SK-N-SH (cell line): ENCODE measurements around the gene ITPA.

ENCODE experiments used
- CTCF ChIP-seq: fragments of 200-600 bp; sonication (generic); IDR thresholded peaks from 2 replicates; pipeline ENCODE4 v1.6.1; 2017; ENCODE audit warnings: antibody characterized with exemption, mild to moderate bottlenecking, moderate library complexity
- JUND ChIP-seq: IDR thresholded peaks from 2 replicates; pipeline ENCODE4 v1.4.0; 2012
- MXI1 ChIP-seq: IDR thresholded peaks from 2 replicates; pipeline ENCODE4 v1.6.1; 2012; ENCODE audit warnings: mild to moderate bottlenecking, low read depth, low read length, improper control_type of control experiment
- RAD21 ChIP-seq: IDR thresholded peaks from 2 replicates; pipeline ENCODE4 v1.6.1; 2012; ENCODE audit warnings: mild to moderate bottlenecking, low read length
- REST ChIP-seq: IDR thresholded peaks from 2 replicates; pipeline ENCODE4 v1.6.1; 2012; ENCODE audit warnings: mild to moderate bottlenecking, low read depth, low read length, moderate library complexity
- SMC3 ChIP-seq: IDR thresholded peaks from 2 replicates; pipeline ENCODE4 v1.6.1; 2012; ENCODE audit warnings: low read depth, low read length, improper control_type of control experiment
- TCF12 ChIP-seq: IDR thresholded peaks from 2 replicates; pipeline ENCODE4 v1.4.0; 2012
- USF2 ChIP-seq: fragments of 150-350 bp; IDR thresholded peaks from 2 replicates; pipeline ENCODE4 v1.6.1; 2017; ENCODE audit warnings: antibody characterized with exemption, low read length, low read depth, borderline replicate concordance

GRCh38 chr20:3173610-3174441, 35.5 kb upstream of the ITPA start:
- no peak for TF ChIP-seq TCF12
- no peak; the same call in 1 of the 2 replicates for TF ChIP-seq CTCF
- no peak for TF ChIP-seq SMC3
- TF ChIP-seq USF2, result no peak
- TF ChIP-seq JUND, result no peak
- no peak for TF ChIP-seq RAD21
- no peak for TF ChIP-seq MXI1
- TF ChIP-seq REST, result no peak; the same call in 1 of the 2 replicates
